Activated B cell treated with CpG ODN at 0.5 μM for 24 hours (primary cell): Measurements from ENCODE around the gene ZDHHC5. TPM values are rescaled to one million over a fixed set of nuclear protein-coding genes. Genes with fewer than 3 reads are reported as not detected.

ENCODE experiments used
- ATAC-seq: fragments of 200-7000 bp; cut with Tn5 transposase; one replicate; pipeline ENCODE4 v1.10.0; 2021; ENCODE audit warnings: low read depth, mild to moderate bottlenecking, moderate library complexity
- CTCF ChIA-PET: fragments of 350-600 bp; sonication (Branson Sonifier 250); formaldehyde crosslinking; loops from one replicate; lab custom pipeline; 2021; ENCODE audit warnings: antibody characterized with exemption; lab: Charles Lee
- POLR2A ChIA-PET: fragments of 350-600 bp; sonication (Branson Sonifier 250); formaldehyde crosslinking; loops from one replicate; lab custom pipeline; 2021; ENCODE audit warnings: antibody characterized with exemption; lab: Charles Lee
- DNase-seq: peaks from one replicate; pipeline ENCODE4 v3.0.0; 2022
- H3K27ac Mint-ChIP-seq: one replicate; pipeline ENCODE4 v1.8.0; 2020; ENCODE audit warnings: mixed read lengths
- H3K27me3 Mint-ChIP-seq: one replicate; pipeline ENCODE4 v1.8.0; 2021; ENCODE audit warnings: mixed read lengths
- H3K36me3 Mint-ChIP-seq: one replicate; pipeline ENCODE4 v1.8.0; 2021; ENCODE audit warnings: low read depth, mixed read lengths
- H3K4me1 Mint-ChIP-seq: one replicate; pipeline ENCODE4 v1.8.0; 2021; ENCODE audit warnings: mixed read lengths
- H3K4me3 Mint-ChIP-seq: one replicate; pipeline ENCODE4 v1.8.0; 2020; ENCODE audit warnings: mild to moderate bottlenecking, mixed read lengths
- H3K9me3 Mint-ChIP-seq: one replicate; pipeline ENCODE4 v1.8.0; 2020; ENCODE audit warnings: mixed read lengths
- intact Hi-C: fragments of 100-400 bp; cut with micrococcal nuclease; formaldehyde crosslinking; loops from one replicate; pipeline ENCODE4 v1.15.1; 2024
- total RNA-seq: library from RNA; stranded (reverse); gene quantifications from 2 replicates; pipeline ENCODE4 v1.2.3, GENCODE V29; 2022
- TF ChIP-seq, protein P1 (sequence below): fragments of 200-600 bp; IDR thresholded peaks from one replicate; pipeline ENCODE4 v1.8.0; 2022; ENCODE audit warnings: antibody characterized with exemption, mild to moderate bottlenecking

The ZDHHC5 gene
- total RNA-seq = 50.9 and 60.7 TPM in 2 replicates

DNA sequence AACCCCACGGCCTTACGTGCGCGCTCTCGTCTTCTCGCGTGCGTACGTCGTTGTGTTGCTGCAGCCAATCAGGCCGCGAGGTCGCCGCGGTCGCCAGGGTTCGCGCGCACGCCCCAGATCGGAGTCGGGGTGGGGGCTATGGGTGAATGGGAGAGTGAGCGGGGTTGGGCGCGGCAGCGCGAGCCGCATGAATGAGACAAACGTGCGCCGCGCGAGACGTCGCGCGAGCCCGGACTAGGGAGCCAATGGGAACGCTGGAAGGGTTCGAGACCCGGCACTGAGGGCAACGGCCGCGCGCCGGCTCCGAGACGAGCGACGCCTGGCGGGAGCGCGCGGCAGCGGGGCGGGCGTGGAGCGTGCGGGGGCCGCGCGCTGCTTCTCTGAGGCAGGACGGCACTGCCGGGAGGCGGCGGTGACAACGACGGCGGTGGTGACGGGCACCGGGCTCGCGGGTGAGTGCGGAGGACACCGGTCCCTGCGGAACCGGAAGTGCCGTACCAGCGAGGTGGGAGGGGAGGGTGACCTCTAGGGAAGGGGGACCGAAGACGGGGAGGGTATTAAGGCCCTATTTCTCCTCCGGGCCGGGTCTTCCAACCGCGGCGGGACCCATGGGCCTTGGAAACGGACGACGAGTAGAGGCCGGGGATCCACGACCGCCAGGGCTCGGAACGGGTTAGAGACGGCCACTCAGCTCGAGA lies at the start of gene ZDHHC5:
Gene ZDHHC5 (plus strand): TSS at position 379 of the 698 bp plus-strand sequence. CDS start 4,977 bp downstream, outside the sequence.
- TF ChIP-seq, protein P1, sequence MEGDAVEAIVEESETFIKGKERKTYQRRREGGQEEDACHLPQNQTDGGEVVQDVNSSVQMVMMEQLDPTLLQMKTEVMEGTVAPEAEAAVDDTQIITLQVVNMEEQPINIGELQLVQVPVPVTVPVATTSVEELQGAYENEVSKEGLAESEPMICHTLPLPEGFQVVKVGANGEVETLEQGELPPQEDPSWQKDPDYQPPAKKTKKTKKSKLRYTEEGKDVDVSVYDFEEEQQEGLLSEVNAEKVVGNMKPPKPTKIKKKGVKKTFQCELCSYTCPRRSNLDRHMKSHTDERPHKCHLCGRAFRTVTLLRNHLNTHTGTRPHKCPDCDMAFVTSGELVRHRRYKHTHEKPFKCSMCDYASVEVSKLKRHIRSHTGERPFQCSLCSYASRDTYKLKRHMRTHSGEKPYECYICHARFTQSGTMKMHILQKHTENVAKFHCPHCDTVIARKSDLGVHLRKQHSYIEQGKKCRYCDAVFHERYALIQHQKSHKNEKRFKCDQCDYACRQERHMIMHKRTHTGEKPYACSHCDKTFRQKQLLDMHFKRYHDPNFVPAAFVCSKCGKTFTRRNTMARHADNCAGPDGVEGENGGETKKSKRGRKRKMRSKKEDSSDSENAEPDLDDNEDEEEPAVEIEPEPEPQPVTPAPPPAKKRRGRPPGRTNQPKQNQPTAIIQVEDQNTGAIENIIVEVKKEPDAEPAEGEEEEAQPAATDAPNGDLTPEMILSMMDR = no peak
- Mint-ChIP-seq H3K27me3 (no peaks in the 10 kb centered on the region), H3K4me1 (peaks cover 49% of the 10 kb centered on the region), H3K9me3 (no peaks in the 10 kb centered on the region), H3K4me3 (peak within 1 kb of the TSS; percentile 89), H3K27ac (peak within 1 kb of the TSS; percentile 99), H3K36me3 (peaks cover 36% of the 10 kb centered on the region)
- POLR2A ChIA-PET = interaction anchor here (0.7 to 2.7 kb wide), 11 partner anchors 10 to 333 kb away, joined by 3 to 16 read pairs (median 6); partner anchors contain the start of genes CLP1, MED19, SELENOH and SSRP1
- CTCF ChIA-PET = interaction anchor here (1.0 to 1.7 kb wide), 2 partner anchors 23 to 132 kb away, joined by 3 to 8 read pairs; no protein-coding TSS in a partner anchor
- DNase-seq = peak; percentile 97
- peak; percentile 80 for ATAC-seq
- intact Hi-C loops = loop anchor here (1.0 to 10.0 kb wide), 13 partner anchors 11 to 1887 kb away; partner anchors contain the start of genes CLP1, FAM111A, MED19 and SELENOH

DNA sequence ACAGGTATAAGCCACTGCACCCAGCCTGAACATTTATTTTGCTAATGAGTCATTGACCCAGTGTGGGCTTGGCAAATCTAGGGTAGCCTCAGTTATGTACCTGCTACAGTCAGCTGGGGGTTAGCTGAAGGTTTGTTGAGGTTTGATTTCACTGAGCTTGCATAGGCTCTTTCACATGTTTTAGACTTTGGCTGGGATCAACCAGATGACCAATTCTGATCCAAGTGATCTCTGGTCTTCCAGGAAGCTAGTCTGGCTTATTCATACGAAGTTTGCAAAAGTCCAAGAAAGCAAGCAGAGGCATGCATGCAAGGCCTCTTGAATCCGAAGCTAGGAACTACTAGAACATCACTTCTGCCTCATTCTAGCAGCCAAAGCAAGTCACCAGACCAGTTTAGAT lies 49.5 kb upstream of the ZDHHC5 start:
- POLR2A ChIA-PET = interaction anchor here (0.7 kb wide), 1 partner anchor 91 kb away, joined by 3 read pairs; no protein-coding TSS in a partner anchor
- H3K9me3 Mint-ChIP-seq = peaks cover 3% of the 10 kb centered on the region

DNA sequence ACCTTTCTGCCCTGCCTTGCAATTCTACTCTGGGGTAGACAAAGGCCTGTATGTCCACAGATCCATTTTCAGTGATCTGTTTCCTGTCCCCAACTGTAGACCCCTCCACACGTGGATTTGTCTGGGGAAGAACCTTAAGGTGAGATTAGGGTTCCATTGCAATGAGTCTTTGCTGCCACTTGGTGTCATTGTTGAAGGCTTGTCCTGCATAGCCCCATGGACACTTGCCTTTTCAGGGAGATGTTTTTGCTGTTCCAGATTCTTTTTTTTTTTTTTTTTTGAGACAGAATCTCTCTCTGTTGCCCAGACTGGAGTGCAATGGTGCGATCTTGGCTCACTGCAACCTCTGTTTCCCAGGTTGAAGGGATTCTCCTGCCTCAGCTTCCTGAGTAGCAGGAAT lies 48.6 kb upstream of the ZDHHC5 start:
- ATAC-seq (no peak), DNase-seq (no peak)
- Mint-ChIP-seq H3K27ac (no peak overlapping the region), H3K27me3 (peaks cover 16% of the 10 kb centered on the region), H3K9me3 (peaks cover 3% of the 10 kb centered on the region), H3K36me3 (peaks cover 3% of the 10 kb centered on the region), H3K4me3 (no peak overlapping the region), H3K4me1 (no peaks in the 10 kb centered on the region)
- POLR2A ChIA-PET = no interaction called here
- intact Hi-C loops = no loop called here
- CTCF ChIA-PET = no interaction called here
- TF ChIP-seq, protein P1 = no peak

More for the DNA sequence above, 49.5 kb upstream of the ZDHHC5 start:
- TF ChIP-seq, protein P1 = no peak
- Mint-ChIP-seq H3K4me1 (no peaks in the 10 kb centered on the region), H3K27ac (no peak overlapping the region), H3K36me3 (peaks cover 3% of the 10 kb centered on the region), H3K4me3 (no peak overlapping the region), H3K27me3 (peaks cover 16% of the 10 kb centered on the region)
- no peak for ATAC-seq
- no peak for DNase-seq
- CTCF ChIA-PET = interaction anchor here (1.3 kb wide), 1 partner anchor 51 kb away, joined by 3 read pairs; the partner anchor contains the start of gene UBE2L6
- intact Hi-C loops = no loop called here

DNA sequence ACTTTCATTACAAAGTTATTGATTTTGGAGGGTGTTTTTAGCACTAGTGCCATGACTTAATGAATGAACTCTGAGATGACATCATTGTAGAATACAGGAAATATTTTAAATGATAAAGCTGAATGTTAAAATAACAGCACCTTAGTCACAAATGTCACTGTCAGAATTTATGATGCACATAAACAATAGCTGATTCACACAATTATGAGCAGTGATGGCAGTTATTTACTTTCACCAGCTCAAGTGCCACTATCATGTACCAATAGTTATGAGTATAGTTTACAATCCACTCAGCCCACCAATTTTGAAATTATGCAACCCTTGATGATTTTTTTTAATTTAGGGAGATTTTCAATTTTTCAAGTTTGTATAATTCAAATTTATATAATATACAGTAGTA lies 47.4 kb upstream of the ZDHHC5 start:
- H3K27me3 Mint-ChIP-seq = peaks cover 14% of the 10 kb centered on the region
- no peak overlapping the region for H3K4me3 Mint-ChIP-seq
- no peak overlapping the region for H3K27ac Mint-ChIP-seq
- intact Hi-C loops = no loop called here
- DNase-seq = no peak
- ATAC-seq = no peak
- POLR2A ChIA-PET = no interaction called here
- peaks cover 3% of the 10 kb centered on the region for H3K9me3 Mint-ChIP-seq
- CTCF ChIA-PET = no interaction called here
- TF ChIP-seq, protein P1 = no peak
- H3K36me3 Mint-ChIP-seq = peaks cover 3% of the 10 kb centered on the region
- no peaks in the 10 kb centered on the region for H3K4me1 Mint-ChIP-seq

DNA sequence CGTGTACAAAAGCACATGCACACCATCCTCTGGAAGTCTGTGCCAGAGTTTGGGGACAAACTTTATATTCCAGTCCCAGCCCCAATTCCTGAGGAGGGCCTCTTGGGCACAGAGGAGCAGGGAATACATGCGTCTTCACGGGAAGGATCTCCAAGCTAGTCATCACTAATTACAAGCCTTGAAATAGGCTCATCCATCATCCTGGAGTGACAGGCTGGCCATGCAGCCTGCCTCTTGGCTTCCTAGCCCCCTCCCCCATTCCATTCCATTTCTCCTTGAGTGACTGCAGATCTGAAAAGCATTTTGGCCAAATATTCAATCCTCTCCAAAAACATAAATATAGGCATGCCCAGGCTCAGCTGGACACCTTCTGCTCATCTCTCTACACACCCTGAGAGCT lies 45.7 kb upstream of the ZDHHC5 start:
- H3K4me3 Mint-ChIP-seq = no peak overlapping the region
- ATAC-seq (no peak), DNase-seq (no peak)
- peaks cover 3% of the 10 kb centered on the region for H3K9me3 Mint-ChIP-seq
- peaks cover 10% of the 10 kb centered on the region for H3K27me3 Mint-ChIP-seq
- POLR2A ChIA-PET = no interaction called here
- intact Hi-C loops = no loop called here
- H3K4me1 Mint-ChIP-seq = no peaks in the 10 kb centered on the region
- peaks cover 3% of the 10 kb centered on the region for H3K36me3 Mint-ChIP-seq
- H3K27ac Mint-ChIP-seq = no peak overlapping the region
- CTCF ChIA-PET = no interaction called here
- TF ChIP-seq, protein P1 = no peak
